Effector memory CD4-positive, alpha-beta T cell (primary cell): Measurements from ENCODE around the gene KIF16B.

Experiments
- DNase-seq, 3 donors: peaks; one replicate each; pipeline ENCODE4 v3.0.0-alpha.2; 2020
- H3K27ac ChIP-seq: 2 replicates; pipeline ENCODE4 v1.7.0; 2013; ENCODE audit warnings: mild to moderate bottlenecking, low read length, moderate library complexity; ENCODE audit not compliant: insufficient read depth, poor library complexity, severe bottlenecking
- H3K27me3 ChIP-seq: replicated peaks from 2 replicates; pipeline ENCODE4 v1.7.0; 2013; ENCODE audit warnings: mild to moderate bottlenecking, low read length; ENCODE audit not compliant: insufficient read depth, control insufficient read depth, poor library complexity, severe bottlenecking
- H3K36me3 ChIP-seq: 2 replicates; pipeline ENCODE4 v1.7.0; 2013; ENCODE audit warnings: mild to moderate bottlenecking, low read length, moderate library complexity; ENCODE audit not compliant: control insufficient read depth, insufficient read depth
- H3K4me1 ChIP-seq: 2 replicates; pipeline ENCODE4 v1.7.0; 2013; ENCODE audit warnings: low read length, mild to moderate bottlenecking; ENCODE audit not compliant: control insufficient read depth, insufficient read depth, poor library complexity, severe bottlenecking
- H3K4me3 ChIP-seq: 2 replicates; pipeline ENCODE4 v1.7.0; 2013; ENCODE audit warnings: low read length, low read depth, mild to moderate bottlenecking; ENCODE audit not compliant: insufficient read depth, poor library complexity, severe bottlenecking
- H3K9me3 ChIP-seq: 2 replicates; pipeline ENCODE4 v1.7.0; 2013; ENCODE audit warnings: mild to moderate bottlenecking, low read length, moderate library complexity; ENCODE audit not compliant: control insufficient read depth

The KIF16B gene

DNA sequence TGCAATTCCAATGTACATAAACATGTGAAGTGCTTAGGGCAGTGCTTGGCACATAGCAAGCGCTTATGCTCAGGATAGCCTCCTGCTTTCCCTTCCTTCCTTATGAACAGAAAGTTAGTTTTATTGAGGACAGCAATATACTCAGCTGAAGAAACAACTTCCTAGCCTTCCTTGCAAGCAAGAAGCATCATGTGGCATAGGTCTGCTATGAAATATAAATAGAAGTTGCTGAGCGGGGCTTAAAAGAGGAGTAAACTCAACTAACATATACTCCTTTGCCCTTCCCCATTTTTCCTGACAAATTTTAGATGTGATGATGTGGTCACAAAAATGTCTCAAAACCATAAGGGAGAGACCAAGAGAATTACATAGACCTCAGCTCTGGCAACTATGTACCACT, 98.9 kb downstream of the KIF16B start:
- H3K27me3 ChIP-seq: no peaks in the 10 kb centered on the region
- no peaks in the 10 kb centered on the region for H3K9me3 ChIP-seq
- H3K27ac ChIP-seq: no peak overlapping the region
- DNase-seq: no peak
- H3K4me1 ChIP-seq: no peaks in the 10 kb centered on the region
- no peak overlapping the region for H3K4me3 ChIP-seq
- H3K36me3 ChIP-seq: no peaks in the 10 kb centered on the region

DNA sequence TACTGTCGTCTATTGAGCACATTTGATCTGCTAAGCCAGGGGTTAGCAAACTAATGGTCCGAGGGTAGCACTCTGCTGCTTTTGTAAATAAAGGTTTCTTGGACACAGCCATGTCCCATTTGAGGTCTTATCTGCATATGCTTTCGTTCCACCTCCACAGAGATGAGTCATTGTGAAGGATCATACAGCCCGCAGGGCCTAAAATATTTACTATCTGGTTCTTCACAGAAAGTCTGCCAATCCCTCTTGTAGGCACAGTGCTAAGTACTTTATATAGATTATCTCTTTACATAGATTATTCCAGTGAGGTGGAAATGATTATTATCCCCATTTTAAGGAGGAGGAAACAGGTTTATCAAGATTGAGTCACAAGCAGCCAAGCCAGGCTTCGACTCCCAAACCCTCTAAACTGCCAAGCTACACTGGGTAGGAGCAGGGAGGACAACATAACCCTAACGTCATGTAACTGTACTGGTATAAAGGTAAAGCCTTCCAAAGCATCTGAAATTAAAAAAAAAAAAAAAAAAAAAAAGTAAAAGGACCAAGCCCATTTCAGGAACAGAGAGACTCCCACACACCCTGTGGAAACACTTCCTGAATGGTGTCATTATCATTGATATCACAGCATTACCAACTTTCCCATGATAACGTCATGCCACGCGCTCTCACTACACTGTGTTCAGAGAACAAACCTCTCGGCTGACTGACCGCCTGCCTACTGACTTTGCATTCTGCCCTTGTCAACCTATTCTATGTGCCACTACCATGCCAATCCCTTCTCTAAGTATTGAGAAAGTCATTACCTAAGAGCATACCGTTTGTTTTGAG, 101.0 kb downstream of the KIF16B start:
- DNase-seq: no peak
- no peak overlapping the region for H3K27ac ChIP-seq
- no peaks in the 10 kb centered on the region for H3K9me3 ChIP-seq
- no peaks in the 10 kb centered on the region for H3K4me1 ChIP-seq
- H3K36me3 ChIP-seq: no peaks in the 10 kb centered on the region
- no peak overlapping the region for H3K4me3 ChIP-seq
- no peaks in the 10 kb centered on the region for H3K27me3 ChIP-seq

DNA sequence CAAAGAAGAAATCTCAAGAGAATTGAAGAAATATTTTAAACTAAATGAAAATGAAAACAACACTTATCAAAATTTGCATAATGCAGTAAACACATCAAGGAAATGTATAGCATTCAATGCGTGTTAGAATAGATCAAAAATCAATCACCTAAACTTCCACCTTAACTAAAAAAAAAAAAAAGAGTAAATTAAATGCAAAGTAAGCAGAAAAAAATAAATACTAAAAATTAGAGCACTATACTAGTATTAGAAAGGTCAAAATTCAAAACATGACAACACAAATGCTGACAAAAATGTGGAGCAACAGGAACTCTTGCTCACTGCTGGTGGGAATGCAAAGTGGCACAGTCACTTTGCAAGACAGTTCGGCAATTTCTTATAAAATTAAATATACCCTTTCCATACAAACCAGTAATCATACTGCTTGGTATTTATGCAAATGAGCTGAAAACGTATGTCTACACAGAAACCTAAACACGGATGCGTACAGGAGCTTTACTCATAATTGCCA, 103.8 kb downstream of the KIF16B start:
- no peaks in the 10 kb centered on the region for H3K36me3 ChIP-seq
- H3K9me3 ChIP-seq: no peaks in the 10 kb centered on the region
- no peak overlapping the region for H3K27ac ChIP-seq
- H3K4me3 ChIP-seq: no peak overlapping the region
- DNase-seq: no peak
- H3K27me3 ChIP-seq: no peaks in the 10 kb centered on the region
- H3K4me1 ChIP-seq: no peaks in the 10 kb centered on the region

DNA sequence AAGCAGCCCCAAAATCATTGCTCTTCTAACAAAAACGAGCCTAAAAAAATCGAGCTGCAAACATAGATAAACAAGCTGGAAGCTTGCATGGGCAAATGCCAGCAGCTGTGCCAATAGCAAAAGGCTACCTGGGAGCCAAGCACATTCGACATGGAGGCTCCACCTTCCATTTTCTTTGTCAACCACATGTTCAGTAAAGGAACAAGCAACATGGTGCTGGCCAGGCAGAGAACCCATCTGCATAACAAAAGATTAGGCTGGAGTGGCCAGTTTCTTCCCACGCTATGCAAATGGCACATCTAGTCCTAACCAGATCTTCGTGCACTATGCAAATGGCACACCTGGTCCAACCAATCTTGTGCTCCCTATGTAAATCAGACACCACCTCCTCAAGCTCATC, 110.5 kb downstream of the KIF16B start:
- Histone ChIP-seq H3K27ac (no peak overlapping the region), H3K27me3 (no peaks in the 10 kb centered on the region), H3K4me3 (no peak overlapping the region), H3K4me1 (no peaks in the 10 kb centered on the region), H3K36me3 (no peaks in the 10 kb centered on the region), H3K9me3 (no peaks in the 10 kb centered on the region)
- DNase-seq: no peak

DNA sequence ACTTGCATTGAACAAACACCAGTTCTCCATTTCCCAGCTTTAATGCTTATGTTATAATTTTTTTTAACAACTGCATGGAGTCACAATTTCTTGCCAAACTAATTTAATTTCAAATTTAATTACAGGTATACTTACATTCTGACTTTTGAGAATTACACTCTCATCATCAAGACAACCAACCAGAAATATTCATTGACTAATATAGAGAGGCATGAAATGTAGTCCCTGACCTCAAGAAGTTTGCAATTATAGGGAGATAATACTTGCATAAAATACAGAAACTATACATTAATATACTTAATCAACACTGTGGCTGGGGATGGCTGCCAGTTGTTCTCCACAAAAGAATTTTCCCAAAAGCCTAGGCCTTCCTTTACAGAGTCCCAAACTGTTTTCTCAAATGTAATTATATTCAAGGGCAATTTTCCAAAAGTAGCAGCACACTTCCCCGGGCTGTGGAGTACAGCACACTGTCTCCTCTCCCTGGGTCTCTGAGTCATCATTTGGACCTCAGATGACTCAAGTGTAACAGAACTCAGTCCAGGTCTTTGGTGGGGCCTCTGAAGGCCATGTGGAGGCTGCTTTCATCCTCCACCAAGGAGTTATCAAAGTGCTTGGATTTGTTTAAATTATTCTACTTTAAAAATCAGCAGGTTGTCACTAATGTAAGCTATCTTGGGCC, 114.1 kb downstream of the KIF16B start:
- Histone ChIP-seq H3K9me3 (no peaks in the 10 kb centered on the region), H3K27ac (no peak overlapping the region), H3K4me3 (no peak overlapping the region), H3K4me1 (no peaks in the 10 kb centered on the region), H3K36me3 (no peaks in the 10 kb centered on the region), H3K27me3 (no peaks in the 10 kb centered on the region)
- no peak for DNase-seq

DNA sequence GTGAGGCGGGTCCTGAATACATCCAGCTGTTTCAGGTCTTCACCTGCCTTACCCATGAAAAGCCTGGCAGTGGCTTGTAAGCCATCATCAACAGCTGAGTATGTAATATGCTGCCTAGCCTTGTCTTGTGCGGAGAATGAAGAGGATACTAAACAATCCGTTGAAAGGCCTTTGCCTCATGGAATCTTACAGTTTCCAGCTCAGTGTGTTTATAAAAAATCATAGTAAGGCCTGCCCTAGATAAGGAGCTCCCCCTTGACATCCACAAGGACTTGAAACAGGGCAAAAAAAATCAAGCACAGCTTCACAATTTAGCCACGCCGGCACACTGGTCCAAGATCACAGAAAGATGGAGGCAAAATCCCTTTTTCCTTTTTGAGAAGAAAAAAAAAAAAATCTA, 115.7 kb downstream of the KIF16B start:
- Histone ChIP-seq H3K27ac (no peak overlapping the region), H3K9me3 (no peaks in the 10 kb centered on the region), H3K36me3 (no peaks in the 10 kb centered on the region), H3K4me1 (no peaks in the 10 kb centered on the region), H3K4me3 (no peak overlapping the region), H3K27me3 (no peaks in the 10 kb centered on the region)
- DNase-seq: no peak

DNA sequence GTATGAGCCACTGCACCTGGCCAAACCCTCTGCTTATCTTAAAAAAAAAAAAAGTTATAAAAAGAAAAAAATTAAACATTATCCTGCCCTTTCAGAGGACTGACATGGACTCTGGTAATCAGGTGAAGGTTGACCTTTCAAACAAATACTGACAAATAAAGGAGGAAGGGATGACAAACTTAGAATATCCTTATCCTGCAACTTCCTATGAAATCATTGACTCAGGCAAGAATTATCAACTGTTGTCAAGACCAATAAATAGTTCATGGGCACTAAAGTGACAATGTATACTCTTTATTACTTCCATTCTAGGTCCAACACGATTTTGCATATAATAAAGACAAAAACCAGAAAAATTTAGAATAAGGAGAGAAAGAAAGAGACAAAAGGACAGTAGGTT, 117.9 kb downstream of the KIF16B start:
- no peaks in the 10 kb centered on the region for H3K9me3 ChIP-seq
- H3K27me3 ChIP-seq: no peaks in the 10 kb centered on the region
- DNase-seq: no peak
- H3K4me3 ChIP-seq: no peak overlapping the region
- no peaks in the 10 kb centered on the region for H3K4me1 ChIP-seq
- H3K36me3 ChIP-seq: no peaks in the 10 kb centered on the region
- no peak overlapping the region for H3K27ac ChIP-seq

DNA sequence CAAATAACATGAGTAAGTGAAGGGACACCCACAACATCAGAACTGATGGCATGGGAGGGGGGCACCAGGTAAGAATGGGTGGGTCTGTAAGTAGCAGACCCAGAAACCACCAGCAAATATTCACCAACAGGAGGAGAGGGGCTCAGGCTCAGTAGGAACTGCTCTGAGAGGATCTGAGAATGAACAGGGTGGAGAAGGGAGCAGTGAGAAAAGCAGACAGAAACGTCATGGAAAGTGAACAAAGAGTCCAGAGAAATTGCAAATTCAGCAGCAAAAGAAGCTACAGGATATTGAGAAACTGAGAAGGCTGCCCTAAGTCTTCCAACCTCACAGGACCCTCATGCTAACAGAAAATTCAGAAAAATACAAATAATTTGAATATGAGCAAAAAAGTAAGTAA, 121.3 kb downstream of the KIF16B start:
- Histone ChIP-seq H3K27ac (no peak overlapping the region), H3K27me3 (no peaks in the 10 kb centered on the region), H3K36me3 (no peaks in the 10 kb centered on the region), H3K4me3 (no peak overlapping the region), H3K4me1 (no peaks in the 10 kb centered on the region), H3K9me3 (no peaks in the 10 kb centered on the region)
- DNase-seq: no peak

DNA sequence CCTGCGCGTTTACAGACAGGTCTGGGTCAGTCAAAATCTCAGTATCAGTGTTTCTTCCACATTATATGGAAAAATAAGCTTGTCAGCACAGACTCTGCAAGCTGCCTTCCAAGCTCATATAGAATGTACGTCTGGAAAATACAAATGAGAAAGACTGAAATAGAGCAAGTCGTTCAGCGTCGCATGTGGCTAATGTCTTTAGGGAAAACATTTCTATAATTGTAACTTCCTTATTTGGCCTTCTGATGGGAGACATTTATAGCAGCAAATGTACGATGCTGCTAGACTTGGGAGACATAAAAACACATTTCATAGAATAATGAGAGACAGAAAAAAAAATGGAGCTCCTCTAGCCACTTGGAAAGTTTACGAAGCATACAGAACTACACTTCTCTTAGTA, 122.2 kb downstream of the KIF16B start:
- Histone ChIP-seq H3K27ac (no peak overlapping the region), H3K36me3 (no peaks in the 10 kb centered on the region), H3K27me3 (no peaks in the 10 kb centered on the region), H3K4me1 (no peaks in the 10 kb centered on the region), H3K4me3 (no peak overlapping the region), H3K9me3 (no peaks in the 10 kb centered on the region)
- no peak for DNase-seq

DNA sequence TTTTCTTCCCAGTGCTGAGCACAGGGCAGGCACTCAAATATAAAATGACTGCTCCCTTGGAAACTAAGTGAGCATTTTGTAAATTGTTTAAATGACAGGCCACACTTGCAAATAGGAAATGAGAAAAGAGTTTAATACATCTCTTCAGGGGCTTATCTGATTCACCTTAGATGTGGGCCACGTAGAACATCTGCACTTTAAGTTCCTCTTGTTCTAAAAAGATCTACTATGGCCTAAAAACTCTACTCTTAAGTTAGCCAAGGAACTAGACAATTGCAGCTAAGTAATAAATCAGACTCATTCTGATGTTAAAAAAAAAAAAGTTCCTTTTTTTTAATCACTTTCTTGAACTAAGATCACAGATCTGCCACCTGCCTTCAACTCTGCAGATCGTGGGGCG, 126.3 kb downstream of the KIF16B start:
- Histone ChIP-seq H3K4me1 (no peaks in the 10 kb centered on the region), H3K27me3 (no peaks in the 10 kb centered on the region), H3K4me3 (no peak overlapping the region), H3K27ac (no peak overlapping the region), H3K9me3 (no peaks in the 10 kb centered on the region), H3K36me3 (no peaks in the 10 kb centered on the region)
- DNase-seq: no peak
